Transverse colon (tissue), 4 donors: ENCODE measurements around the gene OR10G3. TPM values are rescaled to one million over a fixed set of nuclear protein-coding genes. Genes with fewer than 3 reads are reported as not detected.

Source experiments
- DNase-seq: peaks from one replicate; pipeline ENCODE4 v3.0.0-alpha.2; 2019
- H3K27ac ChIP-seq, 4 donors: fragments of 200-600 bp; sonication (generic); 2 replicates each; pipeline ENCODE4 v1.5.1; 2016 to 2018; ENCODE audit warnings: inconsistent platforms in 4 of 4
- H3K27me3 ChIP-seq: fragments of 200-600 bp; sonication (generic); 2 replicates; pipeline ENCODE4 v1.5.1; 2017; ENCODE audit warnings: inconsistent platforms
- H3K36me3 ChIP-seq, 4 donors: fragments of 200-600 bp; sonication (generic); 2 replicates each; pipeline ENCODE4 v1.5.1; 2017 to 2019; ENCODE audit warnings: inconsistent platforms in 4 of 4
- H3K4me1 ChIP-seq, 4 donors: fragments of 200-600 bp; sonication (generic); 2 replicates each; pipeline ENCODE4 v1.5.1; 2017 to 2020; ENCODE audit warnings: inconsistent platforms in 4 of 4
- H3K4me3 ChIP-seq, 4 donors: fragments of 200-600 bp; sonication (generic); 1 replicate in 1 of 4; 2 replicates in 3 of 4; pipeline versions ENCODE4 v1.5.1 to v1.6.1; 2017 to 2019; ENCODE audit warnings: inconsistent platforms in 4 of 4
- H3K9me3 ChIP-seq, 2 donors: fragments of 200-600 bp; sonication (generic); 2 replicates each; pipeline ENCODE4 v1.5.1; 2017 to 2019; ENCODE audit warnings: inconsistent platforms in 2 of 2
- EP300 ChIP-seq: sonication (generic); formaldehyde crosslinking; IDR thresholded peaks from one replicate; pipeline ENCODE4 v1.6.1; 2017; ENCODE audit warnings: antibody characterized with exemption, low read depth
- POLR2A ChIP-seq: fragments of 450-650 bp; IDR thresholded peaks from one replicate; pipeline ENCODE4 v1.6.1; 2016; ENCODE audit warnings: antibody characterized with exemption, mild to moderate bottlenecking, moderate library complexity
- POLR2AphosphoS5 ChIP-seq, 3 donors: sonication (generic); formaldehyde crosslinking; IDR thresholded peaks; one replicate each; pipeline ENCODE4 v1.6.1; 2016; ENCODE audit warnings: antibody characterized with exemption in 3 of 3
- WGBS, 2 donors: methylation state at CpG; one replicate each; pipeline ENCODE4 v1.1.5; 2018; ENCODE audit warnings: low coverage in 1 of 2; 5-methylcytosine and 5-hydroxymethylcytosine counted together
- in situ Hi-C, 4 donors: fragments of 200-750 bp; cut with MboI; loops; one replicate each; pipeline versions ENCODE4 v1.15.0 to v1.15.1; 2017; ENCODE audit warnings: low sequenced_read_pairs in 3 of 4, low pct_ligation_motif_present in 1 of 4, low pct_unique_long_range_greater_than_20kb in 1 of 4
- intact Hi-C: fragments of 100-400 bp; cut with DNase I; formaldehyde crosslinking; loops from one replicate; pipeline ENCODE4 v1.15.1; 2023; ENCODE audit warnings: low total_unique reads
- total RNA-seq, 4 donors: library from RNA; depleted of rRNA; stranded (reverse); fragments of >200 nt; gene quantifications; one replicate each; pipeline ENCODE4 v1.1.0, GENCODE V29; 2016
- TF ChIP-seq, protein P1 (sequence below), 5 experiments: fragments of 200-600 bp in 3 of 5; fragments of 450-650 bp in 2 of 5; sonication (generic) in 3 of 5; IDR thresholded peaks; 1 replicate in 2 of 5; 2 replicates in 3 of 5; pipeline ENCODE4 v1.5.1; 2016 to 2017; ENCODE audit warnings: antibody characterized with exemption in 5 of 5, inconsistent platforms in 3 of 5, mild to moderate bottlenecking in 2 of 5, moderate library complexity in 1 of 5

Gene OR10G3
- total RNA-seq, 4 donors from 2014 or later = not detected

DNA sequence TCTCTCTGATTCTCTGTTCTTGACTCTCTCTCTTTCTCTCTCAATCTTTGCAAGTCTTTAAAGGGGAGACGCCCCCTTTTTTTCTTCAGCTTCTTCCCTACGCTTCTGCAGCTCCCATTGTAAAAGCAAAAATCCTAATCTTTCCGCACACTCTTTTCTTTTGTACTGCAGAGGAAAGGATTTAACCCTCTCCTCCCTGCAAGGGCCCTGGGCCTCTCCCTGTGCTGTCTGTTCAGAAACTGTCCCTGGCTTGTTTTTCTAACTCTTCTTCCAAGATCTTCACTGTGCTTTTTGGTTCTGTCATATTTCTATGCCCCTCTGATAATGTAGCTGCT lies 42.8 kb downstream of the OR10G3 start:
- intact Hi-C loops (no loop called here), in situ Hi-C loops (no loop called here)
- H3K36me3 ChIP-seq = no peaks in the 10 kb centered on the region
- WGBS, 2 donors = 33 to 35% methylated on average over 3 of the region's 3 CpGs
- TF ChIP-seq, protein P1, sequence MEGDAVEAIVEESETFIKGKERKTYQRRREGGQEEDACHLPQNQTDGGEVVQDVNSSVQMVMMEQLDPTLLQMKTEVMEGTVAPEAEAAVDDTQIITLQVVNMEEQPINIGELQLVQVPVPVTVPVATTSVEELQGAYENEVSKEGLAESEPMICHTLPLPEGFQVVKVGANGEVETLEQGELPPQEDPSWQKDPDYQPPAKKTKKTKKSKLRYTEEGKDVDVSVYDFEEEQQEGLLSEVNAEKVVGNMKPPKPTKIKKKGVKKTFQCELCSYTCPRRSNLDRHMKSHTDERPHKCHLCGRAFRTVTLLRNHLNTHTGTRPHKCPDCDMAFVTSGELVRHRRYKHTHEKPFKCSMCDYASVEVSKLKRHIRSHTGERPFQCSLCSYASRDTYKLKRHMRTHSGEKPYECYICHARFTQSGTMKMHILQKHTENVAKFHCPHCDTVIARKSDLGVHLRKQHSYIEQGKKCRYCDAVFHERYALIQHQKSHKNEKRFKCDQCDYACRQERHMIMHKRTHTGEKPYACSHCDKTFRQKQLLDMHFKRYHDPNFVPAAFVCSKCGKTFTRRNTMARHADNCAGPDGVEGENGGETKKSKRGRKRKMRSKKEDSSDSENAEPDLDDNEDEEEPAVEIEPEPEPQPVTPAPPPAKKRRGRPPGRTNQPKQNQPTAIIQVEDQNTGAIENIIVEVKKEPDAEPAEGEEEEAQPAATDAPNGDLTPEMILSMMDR (IDR thresholded peaks at IDR 0.05) = no peak
- no peak for TF ChIP-seq POLR2A
- no peak for TF ChIP-seq POLR2AphosphoS5 (IDR thresholded peaks at IDR 0.05)
- no peak for TF ChIP-seq EP300
- H3K27me3 ChIP-seq = peaks cover 66% of the 10 kb centered on the region
- no peaks in the 10 kb centered on the region for H3K9me3 ChIP-seq
- DNase-seq = no peak
- no peak overlapping the region for H3K27ac ChIP-seq
- peak overlapping the region in 2 of 4 donors; percentile 17 to 43 for H3K4me3 ChIP-seq
- peaks cover 0 to 4% (median 0%) of the 10 kb centered on the region in 4 donors for H3K4me1 ChIP-seq

DNA sequence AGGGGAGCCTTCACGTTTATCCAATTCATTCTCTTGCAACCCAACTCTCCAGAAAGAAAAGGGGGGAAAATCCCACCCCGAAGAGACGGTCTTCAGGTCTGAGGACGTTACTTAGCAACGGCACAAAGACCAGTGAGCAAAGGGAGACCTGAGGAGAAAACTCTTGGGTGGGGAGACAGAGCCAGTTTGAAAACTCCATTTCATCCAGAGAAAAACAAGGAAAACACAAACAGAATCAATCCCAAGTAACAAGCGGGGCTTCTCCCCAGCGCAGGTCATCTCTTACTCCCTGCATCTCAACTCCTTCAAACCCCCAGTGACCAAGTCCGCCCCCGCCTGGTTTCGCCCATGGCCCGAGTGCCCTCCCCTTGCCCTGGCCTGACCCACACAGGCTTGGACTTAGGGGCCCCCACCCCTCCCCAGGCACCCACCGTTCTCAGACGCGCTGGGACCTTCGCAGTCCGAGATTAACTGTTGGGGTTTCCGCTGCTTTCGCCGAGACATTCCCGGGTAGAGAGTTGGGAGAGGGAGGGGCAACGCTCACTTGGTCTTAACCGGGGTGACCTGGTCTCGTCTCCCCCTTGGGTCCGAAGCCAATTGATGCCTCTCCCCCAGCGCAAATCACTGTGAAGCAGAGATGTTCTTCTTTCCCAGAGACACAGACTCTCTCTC lies 43.3 kb downstream of the OR10G3 start:
- DNase-seq = no peak
- Histone ChIP-seq H3K27ac (no peak overlapping the region), H3K4me3 (peak overlapping the region in 3 of 4 donors; percentile 17 to 43 (median 27)), H3K36me3 (no peaks in the 10 kb centered on the region), H3K9me3 (no peaks in the 10 kb centered on the region), H3K27me3 (peaks cover 66% of the 10 kb centered on the region), H3K4me1 (peaks cover 0 to 4% (median 0%) of the 10 kb centered on the region in 4 donors)
- whole genome bisulfite sequencing, 2 donors = 14% methylated on average over 25 of the region's 25 CpGs; no CpG with 5 or more reads in 1 of the 2 donors
- TF ChIP-seq, protein P1 (IDR thresholded peaks at IDR 0.05) = no peak
- TF ChIP-seq POLR2AphosphoS5 (IDR thresholded peaks at IDR 0.05) (no peak), POLR2A (no peak), EP300 (no peak)
- in situ Hi-C loops = no loop called here
- intact Hi-C loops = no loop called here

DNA sequence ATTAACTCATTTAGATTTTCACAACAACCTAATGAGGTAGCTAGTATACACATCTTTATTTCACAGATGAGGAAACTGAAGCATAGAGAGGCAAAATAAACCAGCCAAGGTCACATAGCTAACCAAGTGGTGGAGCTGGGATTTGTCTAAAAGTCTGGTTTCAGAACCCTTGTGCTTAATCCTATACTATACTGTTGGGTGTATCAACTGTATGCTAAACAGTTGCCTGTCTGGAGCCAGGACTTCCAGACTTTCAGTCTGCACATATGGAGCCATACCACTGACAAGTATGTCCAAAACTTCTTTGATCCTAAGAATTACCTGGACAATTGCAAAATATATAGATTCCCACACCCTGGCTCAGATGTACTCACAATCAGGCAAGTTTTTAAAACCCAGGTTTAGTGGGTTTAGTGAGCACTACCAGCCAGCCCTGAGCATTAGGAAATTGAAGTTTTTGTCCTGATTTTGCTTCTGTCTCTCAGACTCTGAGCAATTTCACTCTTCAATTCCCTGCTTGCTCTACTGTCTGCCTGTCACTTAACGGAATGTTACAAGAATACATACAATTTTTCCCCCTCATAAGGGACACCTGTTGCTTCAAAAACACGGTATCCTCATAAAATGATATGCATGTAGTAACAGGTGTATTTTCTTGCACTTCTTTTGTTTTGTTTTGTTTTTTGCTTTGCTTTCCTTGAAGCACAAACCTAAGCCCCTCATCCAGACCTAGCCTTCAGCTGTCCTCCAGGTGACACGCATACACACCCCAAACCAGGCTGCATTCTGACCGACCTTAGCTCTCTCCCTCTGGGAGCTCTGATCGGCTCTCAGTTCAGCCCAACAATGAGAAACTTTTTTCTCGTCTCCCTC lies 44.1 kb downstream of the OR10G3 start:
- Histone ChIP-seq H3K27me3 (peaks cover 66% of the 10 kb centered on the region), H3K9me3 (no peaks in the 10 kb centered on the region), H3K4me1 (peaks cover 0 to 4% (median 0%) of the 10 kb centered on the region in 4 donors), H3K4me3 (peak overlapping the region in 2 of 4 donors; percentile 17 to 43), H3K27ac (no peak overlapping the region), H3K36me3 (no peaks in the 10 kb centered on the region)
- intact Hi-C loops (no loop called here), in situ Hi-C loops (no loop called here)
- no peak for DNase-seq
- WGBS, 2 donors = 48 to 61% methylated on average over 3 to 6 of the region's 6 CpGs
- TF ChIP-seq POLR2AphosphoS5 (IDR thresholded peaks at IDR 0.05) (no peak), POLR2A (no peak), EP300 (no peak)
- TF ChIP-seq, protein P1 (IDR thresholded peaks at IDR 0.05) = no peak

DNA sequence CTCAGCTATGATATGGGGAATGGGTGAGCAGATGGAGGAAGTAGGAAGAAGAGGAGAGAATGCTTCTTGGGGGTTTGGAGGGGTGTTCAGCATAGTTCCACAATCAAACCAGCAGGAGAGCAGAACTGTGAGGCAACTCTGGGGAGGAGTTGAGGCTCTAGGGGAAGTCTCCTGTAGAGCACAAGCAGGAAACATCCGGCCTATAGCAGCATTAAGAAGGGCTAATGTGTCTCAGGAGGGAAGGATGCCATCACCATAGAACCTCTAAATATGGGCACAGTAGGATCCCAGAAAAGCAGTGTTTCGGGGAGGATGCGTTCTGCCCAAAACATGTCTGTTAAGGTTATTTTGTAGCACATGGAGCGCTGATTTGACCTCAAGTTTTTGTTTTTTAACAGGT lies 45.3 kb downstream of the OR10G3 start:
- intact Hi-C loops (no loop called here), in situ Hi-C loops (no loop called here)
- TF ChIP-seq POLR2A (no peak), POLR2AphosphoS5 (IDR thresholded peaks at IDR 0.05) (no peak), EP300 (no peak)
- TF ChIP-seq, protein P1 (IDR thresholded peaks at IDR 0.05) = no peak
- no peak for DNase-seq
- no peaks in the 10 kb centered on the region for H3K36me3 ChIP-seq
- WGBS, 2 donors = 79 to 89% methylated on average over 4 of the region's 4 CpGs
- H3K9me3 ChIP-seq = no peaks in the 10 kb centered on the region
- peaks cover 63% of the 10 kb centered on the region for H3K27me3 ChIP-seq
- peaks cover 0 to 4% (median 0%) of the 10 kb centered on the region in 4 donors for H3K4me1 ChIP-seq
- no peak overlapping the region for H3K27ac ChIP-seq
- H3K4me3 ChIP-seq = no peak overlapping the region
